Measurements from ENCODE around the gene TMEM62.

- TF ChIP-seq EP300 (IDR thresholded peaks at IDR 0.05) (no peak), POLR2A (IDR thresholded peaks at IDR 0.05; ENCODE audit: low read depth) (no peak), CTCF (IDR thresholded peaks at IDR 0.05) (no peak), POLR2AphosphoS5 (IDR thresholded peaks at IDR 0.05) (no peak)
Observed at GRCh38 chr15:43144512-43144911, 11.1 kb downstream of the TMEM62 start.

Measured in esophagus muscularis mucosa (tissue), 4 donors.